ENCODE data around the gene SPN.

DNA sequence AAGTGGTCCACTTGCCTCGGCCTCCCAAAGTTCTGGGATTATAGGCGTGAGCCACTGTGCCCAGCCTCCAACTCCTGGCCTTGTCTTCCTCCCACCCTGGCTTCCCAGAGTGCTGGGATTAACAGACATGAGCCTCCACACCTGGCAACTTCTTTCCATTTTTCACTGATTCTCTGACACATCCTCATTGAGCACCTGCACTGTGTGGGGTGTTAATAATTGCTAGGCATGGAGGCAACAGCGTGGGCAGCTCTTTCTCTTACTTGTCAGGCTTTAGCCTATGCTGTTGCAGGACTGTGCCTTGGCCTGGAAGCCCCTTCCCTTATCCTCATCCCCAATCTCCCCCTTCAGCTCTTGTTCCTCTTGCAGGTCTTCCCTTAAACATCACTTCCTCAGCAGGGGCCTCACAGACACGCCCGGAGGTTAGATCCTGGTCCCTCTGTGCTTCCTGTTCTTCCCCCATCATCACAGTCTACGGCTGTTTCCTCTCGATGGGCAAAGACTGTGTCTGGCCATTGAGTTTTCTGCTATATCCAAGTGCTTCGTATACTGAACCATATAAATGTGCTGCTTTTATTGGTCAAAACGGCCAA is 23.8 kb downstream of the SPN start:
- TF ChIP-seq CTCF (IDR thresholded peaks at IDR 0.05): no peak
- no peak for TF ChIP-seq POLR2A (IDR thresholded peaks at IDR 0.05)

All from vagina (tissue), 2 donors.